Measurements from ENCODE around the gene LCN2.
"Not testable (repeated sequence)": the region's sequence is repeated elsewhere in the genome, so short reads cannot be mapped to it uniquely, and the experiment has no call there.

LCN2 gene

DNA sequence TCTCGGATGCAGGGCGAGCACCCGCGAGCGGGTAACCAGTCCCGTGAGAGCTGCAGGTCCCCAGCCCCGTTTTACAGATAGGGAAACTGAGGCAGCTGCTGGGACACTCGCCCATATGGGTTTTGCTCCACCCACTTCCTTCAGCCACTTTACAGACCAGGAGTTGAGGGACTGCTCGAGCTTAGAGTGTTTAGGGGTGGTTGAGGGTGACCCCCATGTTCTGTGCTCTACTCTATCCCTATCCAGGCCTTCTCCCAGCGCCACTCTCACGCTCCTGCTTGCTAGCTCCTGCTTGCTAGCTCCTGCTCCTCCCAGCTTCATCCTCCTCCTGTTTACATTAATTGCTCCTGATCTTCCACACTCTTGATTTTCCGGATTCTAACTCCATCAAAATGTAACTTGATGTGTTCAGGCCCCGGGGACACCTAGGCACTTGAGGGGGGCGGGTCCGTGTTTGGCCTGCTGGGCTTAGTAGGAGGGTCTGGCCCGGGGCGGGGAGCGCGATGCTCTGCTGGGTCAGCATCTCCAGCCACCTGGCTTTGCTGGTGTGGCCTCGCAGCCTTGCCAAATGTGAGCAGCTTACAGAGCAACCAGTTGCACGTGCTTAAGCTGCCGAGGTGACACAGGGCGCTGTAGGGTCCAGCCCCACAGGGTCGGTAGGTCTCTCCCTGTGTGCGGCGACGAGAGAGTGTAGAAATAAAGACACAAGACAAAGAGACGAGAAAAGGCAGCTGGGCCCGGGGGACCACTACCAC, 20.2 kb upstream of the LCN2 start:
- DNase-seq, result no peak

DNA sequence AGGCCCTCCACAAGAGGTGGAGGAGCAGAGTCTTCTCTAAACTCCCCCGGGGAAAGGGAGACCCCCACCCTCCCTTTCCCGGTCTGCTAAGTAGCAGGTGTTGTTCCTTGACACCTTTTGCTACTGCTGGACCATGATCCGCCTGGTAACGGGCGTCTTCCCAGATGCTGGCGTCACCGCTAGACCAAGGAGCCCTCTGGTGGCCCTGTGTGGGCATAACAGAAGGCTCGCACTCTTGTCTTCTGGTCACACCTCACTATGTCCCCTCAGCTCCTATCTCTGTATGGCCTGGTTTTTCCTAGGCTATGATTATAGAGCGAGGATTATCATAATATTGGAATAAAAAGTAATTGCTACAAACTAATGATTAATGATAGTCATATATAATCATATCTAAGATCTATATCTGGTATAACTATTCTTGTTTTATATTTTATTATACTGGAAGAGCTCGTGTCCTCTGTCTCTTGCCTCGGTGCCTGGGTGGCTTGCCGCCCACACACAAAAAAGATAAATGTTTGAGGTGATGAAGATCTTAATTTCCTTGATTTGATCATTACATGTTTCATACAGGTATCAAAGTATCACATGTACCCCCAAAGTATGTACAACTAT, 19.2 kb upstream of the LCN2 start:
- DNase-seq, result not testable (repeated sequence)

DNA sequence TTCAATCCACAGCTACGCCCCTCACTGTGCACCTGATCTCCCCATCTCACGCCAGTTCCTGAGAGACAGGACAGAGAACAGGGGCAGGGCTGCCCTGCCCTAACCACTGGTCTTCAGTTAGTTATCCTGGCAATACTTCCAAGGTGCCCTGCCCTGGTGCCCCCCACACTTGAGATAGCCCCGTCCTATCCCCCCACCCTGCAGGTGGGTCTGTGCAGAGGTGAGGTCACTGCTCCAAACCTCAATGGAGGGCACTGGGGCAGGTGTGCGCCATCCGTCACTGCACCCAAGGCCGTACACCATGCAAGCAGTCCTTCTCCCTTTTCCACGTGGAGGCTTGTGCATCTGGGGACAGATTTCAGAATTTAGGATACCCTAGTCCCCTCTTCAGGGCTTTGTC, 18.6 kb upstream of the LCN2 start:
- not testable (repeated sequence) for DNase-seq

DNA sequence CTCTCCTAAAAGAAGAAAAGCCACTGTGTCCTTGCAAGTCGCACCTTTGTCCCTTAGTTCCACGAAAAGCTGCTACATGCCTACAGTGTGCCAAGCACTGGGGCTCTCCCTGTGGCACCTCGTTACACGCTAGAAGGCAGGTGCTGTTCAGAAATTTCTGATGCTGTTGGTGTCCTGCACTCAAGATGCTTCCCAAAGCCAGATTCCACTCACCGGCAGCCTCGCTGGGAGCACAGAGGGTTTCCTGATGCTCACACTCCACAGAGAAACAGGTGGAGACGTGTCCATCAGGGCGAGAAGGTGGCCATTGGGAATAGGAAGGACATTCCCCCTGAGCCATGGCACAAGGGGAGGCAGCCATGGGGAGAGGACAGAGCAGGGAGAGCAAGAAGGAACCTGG, 17.9 kb upstream of the LCN2 start:
- DNase-seq, result not testable (repeated sequence)

DNA sequence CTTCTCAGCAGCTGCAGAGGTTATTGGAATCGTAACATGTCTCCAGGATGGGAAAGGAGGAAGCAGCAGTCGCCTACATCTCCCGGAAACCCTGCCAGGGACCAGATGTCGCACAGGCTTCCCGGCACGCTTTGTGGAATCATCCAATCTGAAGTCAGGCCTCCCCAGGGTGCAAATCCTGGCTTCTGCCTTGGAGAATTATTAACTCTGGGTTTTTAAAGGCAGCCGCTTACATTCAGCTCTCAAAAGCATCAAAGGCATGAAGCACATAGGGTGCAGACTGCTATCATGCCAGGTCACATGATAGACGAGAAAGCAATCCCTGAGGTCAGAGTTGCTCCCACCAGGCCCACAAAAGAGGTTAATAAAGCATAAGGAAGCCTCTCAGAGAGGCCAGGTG, 17.1 kb upstream of the LCN2 start:
- not testable (repeated sequence) for DNase-seq

DNA sequence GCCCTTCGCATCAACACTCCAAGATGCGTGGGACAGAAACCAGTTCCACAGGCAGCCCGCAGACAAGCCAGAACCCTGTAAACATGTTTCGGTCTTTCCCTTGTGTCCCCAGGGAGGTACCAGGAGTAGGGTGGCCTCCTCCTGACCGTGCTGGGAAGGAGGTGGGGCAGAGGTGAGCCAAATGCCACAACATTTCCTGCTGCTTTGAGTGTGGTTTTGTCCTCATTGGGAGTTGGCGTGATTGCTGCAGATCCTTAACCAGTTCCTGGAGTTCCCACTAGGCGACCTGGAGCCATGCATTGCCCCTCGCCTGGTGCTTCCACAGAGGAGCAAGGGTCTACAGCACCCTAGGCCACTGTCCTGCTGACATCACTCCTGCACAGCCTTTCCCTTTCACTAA, 13.7 kb upstream of the LCN2 start:
- not testable (repeated sequence) for DNase-seq

DNA sequence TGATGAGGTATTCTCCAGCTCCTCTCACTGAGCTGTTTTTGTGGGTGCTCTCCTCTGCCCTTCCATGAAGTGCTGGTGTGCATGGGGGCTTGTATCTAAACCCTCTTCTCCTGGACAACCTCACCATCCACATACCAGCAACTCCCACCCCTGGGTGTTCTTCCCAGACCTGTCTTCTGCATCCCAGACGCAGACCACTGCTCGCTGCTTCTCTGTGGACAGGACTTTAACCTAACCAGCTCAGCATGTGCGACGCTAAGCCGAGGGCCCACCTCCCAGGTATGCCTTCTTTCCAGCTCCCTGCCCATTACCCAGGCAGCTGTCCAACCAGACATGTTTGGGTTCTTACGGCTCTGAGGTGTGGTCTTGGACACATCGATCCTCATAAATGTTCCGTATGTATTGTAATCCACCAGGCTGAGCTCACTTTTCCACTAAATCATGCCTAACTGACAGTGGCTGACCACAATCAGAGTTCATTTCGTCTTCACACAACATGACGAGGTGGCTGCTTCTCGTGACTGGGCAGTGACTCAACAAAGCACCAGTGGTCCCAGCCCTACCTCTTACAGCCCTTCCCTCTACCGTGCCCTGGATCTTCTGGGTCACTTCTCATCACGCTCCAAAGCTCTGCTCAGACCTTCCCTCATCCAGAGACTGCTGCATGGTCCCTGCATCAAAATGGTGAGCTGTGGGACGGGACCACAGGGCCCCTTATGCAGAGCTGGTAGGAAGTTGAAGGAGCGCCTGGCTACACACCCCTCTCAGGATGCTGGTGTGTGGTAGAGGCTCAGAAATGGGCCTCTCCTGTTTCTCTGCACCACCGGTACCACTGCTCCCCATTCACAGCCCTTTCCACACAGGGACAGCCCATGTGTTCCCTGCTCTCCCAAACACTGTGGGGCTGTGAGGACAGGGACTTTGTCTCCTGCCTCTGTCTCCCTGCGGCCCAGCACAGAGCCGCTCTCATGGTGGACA, 12.1 kb upstream of the LCN2 start:
- DNase-seq, result no peak

DNA sequence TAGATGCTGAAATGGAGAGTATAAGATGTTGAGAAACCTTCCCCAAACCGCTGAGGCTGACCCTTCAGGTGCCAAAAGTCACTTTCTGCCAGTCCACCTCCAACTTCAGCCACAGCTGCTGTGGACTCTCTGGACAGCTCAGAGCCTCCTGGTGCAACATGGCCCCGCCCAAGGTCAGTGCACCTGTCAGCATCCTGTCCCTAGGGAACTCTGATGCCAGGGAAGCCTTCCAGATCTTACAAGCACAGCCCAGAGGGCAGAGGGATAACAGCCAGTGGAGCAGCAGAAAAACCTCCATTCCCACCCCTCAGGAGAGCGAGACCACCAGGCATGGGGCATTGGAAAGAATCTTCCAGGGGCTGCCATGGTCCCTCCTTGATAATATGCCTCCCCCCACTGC, 11.3 kb upstream of the LCN2 start:
- DNase-seq, result no peak

DNA sequence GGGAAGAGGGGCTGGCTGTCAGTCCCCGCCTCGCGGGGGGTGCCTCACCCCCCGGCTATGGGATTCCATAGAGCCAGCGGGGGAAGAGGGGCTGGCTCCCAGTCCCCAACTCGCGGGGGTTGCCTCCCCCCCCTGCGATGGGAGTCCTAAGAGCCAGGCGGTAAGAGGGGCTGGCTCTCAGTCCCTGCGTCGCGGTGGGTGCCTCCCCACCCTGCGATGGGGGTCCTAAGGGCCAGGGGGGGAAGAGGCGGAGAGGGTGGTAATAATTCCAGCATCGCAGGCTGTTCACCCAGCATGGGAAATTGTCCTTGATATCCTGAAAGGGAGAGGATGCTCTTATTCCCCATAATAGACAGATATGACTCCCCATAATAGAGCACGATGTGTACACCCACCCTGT, 9.6 kb upstream of the LCN2 start:
- DNase-seq, result no peak

DNA sequence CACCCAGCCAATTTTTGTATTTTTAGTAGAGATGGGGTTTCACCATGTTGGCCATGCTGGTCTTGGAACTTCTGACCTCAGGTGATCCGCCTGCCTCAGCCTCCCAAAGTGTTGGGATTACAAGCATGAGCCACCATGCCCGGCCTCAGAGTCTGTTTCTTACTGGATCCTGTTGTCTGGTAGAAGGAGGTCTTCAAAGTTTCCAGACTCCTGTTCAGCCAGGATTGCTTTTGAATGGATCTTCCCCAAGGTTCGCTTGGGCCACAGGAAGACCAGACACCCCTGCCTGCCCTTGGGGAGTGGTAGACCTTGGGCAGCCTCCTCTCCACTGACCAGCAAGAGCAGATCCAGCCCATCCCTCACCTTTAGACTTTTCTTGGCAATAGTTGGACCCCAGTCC, 7.6 kb upstream of the LCN2 start:
- DNase-seq, result no peak

DNA sequence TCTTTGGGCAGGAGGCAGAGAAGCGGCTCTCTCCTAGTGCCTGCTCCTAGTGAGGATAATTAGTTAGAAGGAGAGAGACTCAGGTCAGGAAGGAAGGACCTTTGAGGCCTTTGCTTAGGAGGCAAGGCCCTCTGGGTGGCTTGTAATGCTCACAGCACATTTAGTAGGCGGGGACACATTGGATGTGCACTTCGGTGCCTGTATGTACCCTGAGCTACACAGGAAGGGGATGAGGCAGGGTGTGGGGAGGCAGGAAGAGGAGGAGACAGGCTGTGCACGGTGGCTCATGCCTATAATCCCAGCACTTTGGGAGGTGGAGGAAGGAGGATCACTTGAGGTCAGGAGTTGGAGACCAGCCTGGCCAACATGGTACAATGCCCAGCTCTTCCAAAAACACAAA, 7.2 kb upstream of the LCN2 start:
- DNase-seq, result no peak

DNA sequence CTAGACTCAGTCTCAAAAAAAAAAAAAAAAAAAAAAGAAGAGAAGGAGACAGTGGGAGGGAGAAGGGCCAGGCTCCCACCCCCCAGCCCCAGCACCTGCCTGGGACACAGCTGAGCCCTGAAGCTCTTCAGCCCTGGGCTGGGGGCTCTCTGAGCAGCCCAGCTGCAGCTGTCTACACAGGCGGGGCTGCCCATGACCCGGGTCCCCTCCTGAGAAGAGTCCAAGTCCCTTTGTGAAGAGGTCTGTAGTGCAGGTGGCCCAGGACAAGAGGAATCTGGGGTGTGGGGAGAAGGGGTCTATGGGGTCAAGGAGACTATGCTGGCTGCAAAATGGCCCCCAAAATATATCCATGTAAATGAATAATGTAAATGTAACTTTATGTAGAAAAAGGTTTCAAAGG, 6.7 kb upstream of the LCN2 start:
- no peak for DNase-seq

DNA sequence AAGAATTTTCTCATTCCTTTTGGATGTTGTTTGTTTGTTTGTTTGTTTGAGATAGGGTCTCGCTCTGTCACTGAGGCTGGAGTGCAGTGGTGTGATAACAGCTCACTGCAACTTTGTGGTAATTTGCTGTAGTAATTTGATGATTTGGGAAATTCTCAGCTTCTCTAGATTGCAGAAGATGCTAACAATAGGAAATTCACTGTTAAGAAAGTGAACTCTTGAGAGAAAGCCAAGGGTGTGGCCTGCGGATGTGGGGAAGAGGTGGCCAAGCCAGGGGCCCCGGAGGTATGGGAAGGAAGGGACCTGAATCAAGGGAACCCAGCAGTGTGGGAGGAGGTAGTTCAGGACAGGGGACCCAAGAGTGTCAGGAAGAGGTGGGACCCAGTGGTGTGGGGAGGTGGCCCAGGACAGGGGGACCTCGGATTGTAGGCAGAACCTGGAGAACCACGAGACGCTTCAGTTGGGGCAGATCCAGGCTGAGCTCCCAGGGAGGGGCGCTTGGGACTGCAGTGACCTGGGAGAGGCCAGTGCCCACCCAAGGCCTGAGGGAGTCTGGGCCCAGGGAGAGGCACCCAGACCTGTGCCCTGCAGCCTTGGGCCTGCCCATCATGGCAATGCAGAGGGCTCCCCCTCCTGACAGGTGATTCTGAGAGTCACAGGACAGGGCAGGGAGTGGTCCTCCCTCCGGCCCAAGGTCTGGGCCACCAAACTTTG, 5.6 kb upstream of the LCN2 start:
- DNase-seq, result no peak

DNA sequence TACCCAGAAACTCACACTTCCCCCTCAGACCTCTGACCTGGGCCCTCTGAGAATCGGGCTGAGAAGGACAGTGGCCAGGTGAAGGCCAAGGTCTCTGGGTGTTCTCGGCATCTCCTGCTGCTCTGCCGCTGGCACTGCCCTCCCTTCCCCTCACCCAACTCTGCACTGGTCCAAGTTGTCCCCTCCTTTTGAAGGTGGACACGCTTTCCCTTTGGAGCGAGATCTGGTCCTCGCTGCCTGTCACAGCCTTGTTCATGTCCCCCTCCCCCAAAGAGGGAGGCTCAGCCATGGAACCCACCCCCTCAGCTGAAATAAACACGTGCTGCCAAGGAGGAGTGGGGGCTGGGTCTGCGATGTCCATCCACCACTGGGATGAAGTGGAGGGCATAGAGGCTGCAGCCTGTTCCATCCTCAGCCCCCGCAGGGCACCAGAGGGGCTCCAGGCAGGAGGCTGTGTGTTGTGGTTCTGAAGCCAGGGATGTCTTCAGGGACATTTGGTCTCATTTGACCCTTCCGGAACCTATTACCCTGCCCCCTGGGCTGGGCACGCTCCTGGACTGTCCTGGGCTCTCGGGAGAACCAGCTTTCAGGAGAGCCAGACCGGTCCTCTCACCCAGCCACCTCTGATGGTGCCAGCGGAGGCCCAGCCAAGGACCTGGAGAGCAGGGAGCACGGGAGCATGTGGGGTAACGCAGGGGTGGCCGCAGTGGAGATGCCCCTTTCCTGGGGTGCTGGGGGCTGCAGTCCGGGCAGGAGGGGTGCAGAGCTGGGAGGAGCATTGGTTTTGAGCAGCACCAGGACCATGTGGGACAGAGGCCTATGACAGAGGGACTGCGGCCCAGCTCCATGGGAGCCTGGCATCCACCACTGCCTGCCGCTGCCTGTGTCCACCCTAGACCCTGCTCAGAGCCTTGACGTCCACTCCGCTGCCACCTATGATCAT, 4.7 kb upstream of the LCN2 start:
- no peak for DNase-seq

DNA sequence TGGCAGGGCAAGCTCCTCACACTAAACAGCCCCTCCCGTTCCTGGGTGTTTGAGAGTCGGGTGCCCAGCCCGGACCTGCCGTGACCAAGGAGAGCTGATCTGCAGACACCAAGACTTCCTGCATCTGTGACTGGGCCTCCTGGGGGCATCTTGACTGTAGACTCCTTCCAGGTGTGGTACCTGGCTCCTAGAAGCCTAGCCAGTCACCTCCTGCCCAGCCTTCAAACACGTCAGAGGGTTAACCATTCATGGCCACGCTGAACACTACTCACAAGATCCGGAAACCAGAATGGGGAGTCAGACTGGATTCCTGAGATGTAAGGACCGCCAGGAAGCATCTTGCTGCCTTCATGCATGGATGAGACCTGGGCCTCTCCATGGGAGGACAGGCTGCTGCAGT, 3.7 kb upstream of the LCN2 start:
- no peak for DNase-seq

DNA sequence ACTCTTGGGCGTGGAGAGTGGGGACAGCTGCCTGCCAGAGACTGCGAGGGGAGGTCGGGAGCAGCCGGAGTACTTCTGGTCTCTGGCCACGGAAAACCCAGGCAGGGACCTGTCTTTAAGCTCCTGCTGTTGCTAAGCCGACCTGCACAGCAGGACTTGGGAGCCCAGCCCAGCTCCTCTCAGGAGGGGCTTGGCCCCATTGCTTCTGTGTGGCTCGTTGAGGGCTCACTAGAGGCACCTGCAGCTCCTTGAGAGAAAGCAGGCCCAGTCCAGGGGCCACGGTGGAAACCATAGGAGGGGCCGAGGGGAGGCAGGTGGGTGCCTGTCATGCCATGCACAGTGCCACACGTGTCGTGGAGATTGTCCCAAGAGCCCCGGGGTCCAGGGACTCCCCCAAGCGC, 3.3 kb upstream of the LCN2 start:
- DNase-seq, result no peak

DNA sequence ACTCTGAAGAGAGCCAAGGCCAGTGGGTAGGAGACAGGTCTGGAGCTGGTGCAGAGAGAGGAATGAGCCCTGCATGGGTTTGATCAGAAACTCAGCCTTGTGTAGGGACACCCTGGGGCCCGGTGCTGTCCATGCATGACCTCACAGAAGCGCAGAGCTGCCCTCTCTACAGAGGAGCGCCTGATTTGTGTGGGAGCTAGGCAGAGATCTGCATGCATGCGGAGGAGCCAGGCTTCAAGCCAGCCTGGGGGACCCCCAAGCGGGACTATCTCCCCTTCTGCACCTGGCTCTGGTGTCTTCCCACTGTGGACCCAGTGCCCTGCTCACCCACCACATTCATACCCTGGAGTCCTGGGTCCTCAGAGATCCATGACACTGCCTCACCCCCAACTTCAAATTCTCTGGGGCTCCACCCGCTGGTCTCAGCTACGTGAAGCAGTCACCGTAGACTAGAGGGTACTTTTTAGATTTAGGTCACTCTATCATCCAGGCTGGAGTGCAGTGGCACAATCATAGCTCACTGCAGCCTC, 2.6 kb upstream of the LCN2 start:
- DNase-seq, result no peak

DNA sequence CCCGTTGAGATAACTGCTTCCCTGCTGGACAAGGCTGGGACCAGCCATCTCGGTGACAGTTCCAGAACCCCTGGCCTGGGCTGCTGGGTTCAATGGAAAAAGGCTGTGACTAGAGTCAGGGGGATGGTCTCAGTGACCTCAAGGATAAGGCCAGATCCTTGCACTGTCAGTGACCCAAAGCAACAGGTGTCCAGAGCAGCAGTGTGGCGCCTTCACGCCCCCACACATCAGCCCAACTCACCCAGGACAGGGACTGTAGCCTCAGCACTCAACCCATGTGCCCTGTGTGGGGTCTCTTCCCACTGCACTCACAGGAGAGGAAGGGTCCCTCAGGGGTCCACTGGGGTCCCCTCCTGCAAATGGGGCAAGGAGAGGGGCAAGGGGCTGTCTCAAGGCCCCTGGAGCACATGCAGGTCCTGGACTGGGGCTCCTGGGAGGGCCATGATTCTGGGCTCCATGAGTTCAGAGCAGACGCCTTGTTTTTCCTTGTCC, 698 bp upstream of the LCN2 start:
- no peak for DNase-seq

DNA sequence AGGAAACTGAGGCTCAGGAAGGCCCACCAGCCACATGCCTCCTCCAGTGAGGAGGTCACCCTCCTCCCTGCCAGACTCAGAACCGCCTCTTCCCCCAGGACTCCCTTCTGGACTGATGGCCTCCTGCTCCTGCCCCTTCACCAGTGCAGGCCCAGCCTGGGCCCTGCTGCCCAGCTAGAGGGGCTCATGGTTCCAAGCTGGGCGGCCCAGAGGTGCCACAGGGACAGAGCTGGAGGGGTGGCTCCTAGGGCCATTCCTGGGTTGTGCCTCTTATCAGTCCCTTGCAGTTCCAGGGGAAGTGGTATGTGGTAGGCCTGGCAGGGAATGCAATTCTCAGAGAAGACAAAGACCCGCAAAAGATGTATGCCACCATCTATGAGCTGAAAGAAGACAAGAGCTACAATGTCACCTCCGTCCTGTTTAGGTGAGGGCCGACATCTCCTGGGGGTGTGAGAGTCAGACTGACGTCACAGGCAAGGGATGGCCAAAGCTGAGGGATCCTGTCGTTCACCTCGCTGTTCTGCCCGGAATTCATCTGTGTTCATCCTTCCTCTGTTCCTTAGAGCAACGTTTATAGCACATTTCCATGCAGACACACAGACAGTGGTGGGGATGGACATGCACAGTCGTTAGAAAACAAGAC, 819 bp downstream of the LCN2 start:
- DNase-seq, result no peak

DNA sequence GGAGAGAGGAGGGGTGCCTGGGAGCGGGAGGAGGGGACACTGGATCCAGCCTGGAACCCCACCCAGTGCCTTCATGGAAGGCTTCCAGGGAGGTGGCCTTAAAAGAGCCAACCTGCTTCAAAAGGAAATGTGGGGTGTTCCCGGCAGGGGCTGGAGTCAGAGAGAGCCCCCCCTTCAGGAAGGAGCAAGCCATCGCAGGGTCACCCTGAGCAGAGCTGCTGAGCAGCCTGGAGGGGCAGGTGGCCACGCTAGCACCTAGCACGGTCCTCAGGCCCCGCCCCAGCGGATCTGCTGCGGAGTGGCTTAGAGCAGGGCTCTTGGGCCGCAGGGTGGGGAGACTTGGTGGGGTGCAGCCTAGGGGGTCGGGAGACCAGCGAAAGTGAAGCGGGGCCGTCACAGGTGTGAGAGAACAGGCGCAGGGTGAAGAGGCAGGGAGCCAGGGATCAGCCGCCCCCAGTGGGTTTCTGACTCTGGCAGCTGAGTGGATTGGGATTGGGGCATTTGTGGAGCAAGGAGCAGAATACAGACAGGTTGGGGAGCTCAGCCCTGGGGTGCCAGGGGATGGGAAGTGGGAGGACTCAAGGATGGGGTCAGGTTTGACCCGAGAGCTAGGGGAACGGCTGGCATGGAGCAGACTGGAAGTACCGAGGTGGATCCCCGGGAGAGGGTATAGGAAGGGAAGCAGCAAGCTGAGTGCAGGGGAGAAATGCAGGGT, 1.5 kb downstream of the LCN2 start:
- no peak for DNase-seq
